ENCODE results near the gene TRIM14. TPM values are rescaled to one million over a fixed set of nuclear protein-coding genes. Genes with fewer than 3 reads are reported as not detected.
A peak's percentile ranks its signal among the peaks of the same experiment; 100 is the strongest.

TRIM14 gene, protein sequence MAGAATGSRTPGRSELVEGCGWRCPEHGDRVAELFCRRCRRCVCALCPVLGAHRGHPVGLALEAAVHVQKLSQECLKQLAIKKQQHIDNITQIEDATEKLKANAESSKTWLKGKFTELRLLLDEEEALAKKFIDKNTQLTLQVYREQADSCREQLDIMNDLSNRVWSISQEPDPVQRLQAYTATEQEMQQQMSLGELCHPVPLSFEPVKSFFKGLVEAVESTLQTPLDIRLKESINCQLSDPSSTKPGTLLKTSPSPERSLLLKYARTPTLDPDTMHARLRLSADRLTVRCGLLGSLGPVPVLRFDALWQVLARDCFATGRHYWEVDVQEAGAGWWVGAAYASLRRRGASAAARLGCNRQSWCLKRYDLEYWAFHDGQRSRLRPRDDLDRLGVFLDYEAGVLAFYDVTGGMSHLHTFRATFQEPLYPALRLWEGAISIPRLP
- total RNA-seq (2022), result 30.3 and 34.5 TPM in 2 replicates
- percentile 64 among the genes with signal in this experiment for Bru-seq, nascent RNA
- percentile 72 among the genes with signal in this experiment for BruChase-seq, experiment 1, labeled RNA remaining after a 2-hour chase
- BruChase-seq, experiment 2, labeled RNA remaining after a 6-hour chase, result percentile 81 among the genes with signal in this experiment
- long read RNA-seq, full-length matches to known transcripts, result 27 of 48 reads
- long read RNA-seq, partial matches to known transcripts, result 2 of 48 reads
- long read RNA-seq, other reads (novel, unspliced or antisense), result 19 of 48 reads

DNA sequence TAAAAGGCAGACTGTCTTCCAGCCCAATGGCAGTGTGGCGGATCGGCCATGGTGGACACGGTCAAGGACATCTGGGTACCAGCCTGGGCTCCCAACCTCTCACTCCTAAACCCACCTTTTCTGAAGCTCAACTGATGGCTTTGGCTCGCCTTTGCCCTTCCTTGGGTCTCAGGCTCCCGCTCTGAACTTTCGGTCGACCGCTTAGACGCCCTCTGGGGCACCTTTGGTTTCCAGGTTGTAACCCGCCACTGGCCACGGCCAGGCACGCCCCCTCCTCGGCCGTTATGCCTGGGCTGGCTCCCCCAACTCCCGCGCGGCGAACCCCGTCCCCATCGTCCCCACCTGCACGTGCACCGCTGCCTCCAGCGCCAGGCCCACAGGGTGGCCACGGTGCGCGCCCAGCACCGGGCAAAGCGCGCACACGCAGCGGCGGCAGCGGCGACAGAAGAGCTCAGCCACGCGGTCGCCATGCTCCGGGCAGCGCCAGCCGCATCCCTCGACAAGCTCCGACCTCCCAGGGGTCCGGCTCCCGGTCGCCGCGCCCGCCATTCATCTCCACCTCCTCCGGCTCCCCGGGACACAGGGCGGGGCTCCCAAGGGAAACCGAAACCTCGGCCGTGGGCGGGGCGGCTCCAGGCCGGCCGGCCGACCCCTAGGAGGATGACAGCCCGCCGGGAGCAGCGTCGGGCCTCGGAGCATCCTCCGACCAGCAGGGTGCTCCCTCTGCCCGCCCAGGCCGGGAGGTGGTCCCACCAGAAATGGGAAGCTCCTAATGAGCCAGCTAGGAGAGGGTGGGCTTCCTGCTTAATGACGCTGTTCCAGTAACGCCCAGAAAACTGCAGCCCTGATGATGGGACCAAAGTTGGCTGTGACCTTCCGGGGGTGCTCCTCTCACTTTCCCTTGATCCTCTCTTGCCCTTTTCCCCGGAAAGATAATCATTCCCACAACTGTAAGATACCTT lies at the start of gene TRIM14:
TSS of gene TRIM14 (minus strand) at position 583 of the 962 bp plus-strand sequence. CDS start at position 549, 34 bp downstream.
- H3K27me3 Mint-ChIP-seq (ENCODE audit: insufficient read depth, unreplicated experiment), result no peaks in the 10 kb centered on the region
- intact Hi-C loops (cut with micrococcal nuclease; ENCODE audit: unreplicated experiment), result loop anchor here (1.0 to 2.0 kb wide), 6 partner anchors 19 to 144 kb away; no protein-coding TSS in a partner anchor

DNA sequence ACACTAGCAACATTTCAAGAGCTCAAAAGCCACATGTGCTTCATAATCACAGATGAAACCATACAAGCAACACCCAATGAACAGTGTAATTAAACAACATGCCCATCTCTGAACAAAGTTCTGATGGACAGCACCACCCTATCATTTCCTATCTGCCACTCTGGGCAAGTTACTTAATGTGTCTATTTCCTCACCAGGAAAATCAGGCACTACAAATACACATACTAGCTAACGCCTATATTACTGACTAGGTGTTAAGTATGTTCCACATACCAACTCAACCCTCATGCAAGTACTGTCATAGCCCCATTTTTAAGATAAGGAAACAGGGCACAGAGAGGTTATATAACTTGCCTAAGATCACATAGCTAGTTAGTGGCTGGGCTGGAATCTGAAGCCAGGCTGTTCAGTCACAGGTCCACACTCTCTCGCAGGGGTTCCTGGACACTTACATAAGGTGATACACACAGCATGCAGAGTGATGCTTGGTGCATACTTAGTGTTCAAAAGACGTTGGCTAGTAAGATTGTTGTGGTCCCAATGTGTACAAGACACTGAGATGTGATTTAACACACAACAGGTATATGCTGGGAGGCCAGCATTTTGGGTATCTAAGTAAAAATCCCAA lies 49.2 kb upstream of the TRIM14 start:
- peaks cover 42% of the 10 kb centered on the region for H3K4me1 Mint-ChIP-seq (ENCODE audit: low read depth, unreplicated experiment)
- ChIA-PET CTCF (no interaction called here), POLR2A (no interaction called here)
- no peaks in the 10 kb centered on the region for H3K9me3 ChIP-seq
- no peak overlapping the region for H3K4me3 ChIP-seq (ENCODE audit: low read depth, low read length)
- no peaks in the 10 kb centered on the region for H3K36me3 ChIP-seq (ENCODE audit: control insufficient read depth, insufficient read depth, low read length)
- H3K27ac Mint-ChIP-seq (ENCODE audit: unreplicated experiment), result no peak overlapping the region
- H3K4me3 Mint-ChIP-seq (ENCODE audit: unreplicated experiment), result no peak overlapping the region
- DNase-seq, result no peak
- no peaks in the 10 kb centered on the region for H3K27me3 ChIP-seq (replicated peaks; ENCODE audit: control insufficient read depth, insufficient read depth, low read length)
- H3K4me1 ChIP-seq, result peaks cover 45% of the 10 kb centered on the region
- intact Hi-C loops (cut with micrococcal nuclease; ENCODE audit: unreplicated experiment), result no loop called here
- TF ChIP-seq, protein P1, sequence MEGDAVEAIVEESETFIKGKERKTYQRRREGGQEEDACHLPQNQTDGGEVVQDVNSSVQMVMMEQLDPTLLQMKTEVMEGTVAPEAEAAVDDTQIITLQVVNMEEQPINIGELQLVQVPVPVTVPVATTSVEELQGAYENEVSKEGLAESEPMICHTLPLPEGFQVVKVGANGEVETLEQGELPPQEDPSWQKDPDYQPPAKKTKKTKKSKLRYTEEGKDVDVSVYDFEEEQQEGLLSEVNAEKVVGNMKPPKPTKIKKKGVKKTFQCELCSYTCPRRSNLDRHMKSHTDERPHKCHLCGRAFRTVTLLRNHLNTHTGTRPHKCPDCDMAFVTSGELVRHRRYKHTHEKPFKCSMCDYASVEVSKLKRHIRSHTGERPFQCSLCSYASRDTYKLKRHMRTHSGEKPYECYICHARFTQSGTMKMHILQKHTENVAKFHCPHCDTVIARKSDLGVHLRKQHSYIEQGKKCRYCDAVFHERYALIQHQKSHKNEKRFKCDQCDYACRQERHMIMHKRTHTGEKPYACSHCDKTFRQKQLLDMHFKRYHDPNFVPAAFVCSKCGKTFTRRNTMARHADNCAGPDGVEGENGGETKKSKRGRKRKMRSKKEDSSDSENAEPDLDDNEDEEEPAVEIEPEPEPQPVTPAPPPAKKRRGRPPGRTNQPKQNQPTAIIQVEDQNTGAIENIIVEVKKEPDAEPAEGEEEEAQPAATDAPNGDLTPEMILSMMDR (IDR thresholded peaks at IDR 0.05; ENCODE audit: insufficient read depth in 1 of 2, low read depth in 1 of 2, low read length in 1 of 2, severe bottlenecking in 1 of 2, unreplicated experiment in 1 of 2), result no peak
- no peaks in the 10 kb centered on the region for H3K9me3 Mint-ChIP-seq (ENCODE audit: unreplicated experiment)
- peaks cover under 1% of the 10 kb centered on the region for H3K36me3 Mint-ChIP-seq (ENCODE audit: insufficient read depth, unreplicated experiment)
- no TSS peak for BruUV-seq (replicated peaks)
- H3K27me3 Mint-ChIP-seq (ENCODE audit: insufficient read depth, unreplicated experiment), result no peaks in the 10 kb centered on the region

More for the DNA sequence above, at the start of gene TRIM14:
- peaks cover 6% of the 10 kb centered on the region for H3K36me3 Mint-ChIP-seq (ENCODE audit: insufficient read depth, unreplicated experiment)
- TF ChIP-seq, protein P1 (IDR thresholded peaks at IDR 0.05; ENCODE audit: insufficient read depth in 1 of 2, low read depth in 1 of 2, low read length in 1 of 2, severe bottlenecking in 1 of 2, unreplicated experiment in 1 of 2), result peak in 1 of 2 experiments; percentile 55
- BruUV-seq (replicated peaks), result no TSS peak
- H3K4me3 Mint-ChIP-seq (ENCODE audit: unreplicated experiment), result peak within 1 kb of the TSS; percentile 87
- peak within 1 kb of the TSS; percentile 71 for H3K27ac Mint-ChIP-seq (ENCODE audit: unreplicated experiment)
- ChIA-PET CTCF (interaction anchor here (0.5 to 2.3 kb wide), 14 partner anchors 28 to 361 kb away, joined by 3 to 10 read pairs (median 6); partner anchors contain the start of genes CORO2A, TBC1D2 and TRMO), POLR2A (interaction anchor here (0.8 to 1.9 kb wide), 6 partner anchors 9 to 73 kb away, joined by 3 to 10 read pairs (median 5); partner anchors contain the start of gene CORO2A)
- Histone ChIP-seq H3K4me3 (ENCODE audit: low read depth, low read length) (peak within 1 kb of the TSS; percentile 84), H3K9me3 (no peaks in the 10 kb centered on the region), H3K4me1 (peaks cover 26% of the 10 kb centered on the region), H3K27me3 (replicated peaks; ENCODE audit: control insufficient read depth, insufficient read depth, low read length) (no peaks in the 10 kb centered on the region), H3K36me3 (ENCODE audit: control insufficient read depth, insufficient read depth, low read length) (no peaks in the 10 kb centered on the region)
- H3K9me3 Mint-ChIP-seq (ENCODE audit: unreplicated experiment), result no peaks in the 10 kb centered on the region
- peak; percentile 84 for DNase-seq
- peaks cover 29% of the 10 kb centered on the region for H3K4me1 Mint-ChIP-seq (ENCODE audit: low read depth, unreplicated experiment)

All from Caco-2 (cell line).